ENCODE data around the gene BTBD16. TPM values are rescaled to one million over a fixed set of nuclear protein-coding genes. Genes with fewer than 3 reads are reported as not detected.

BTBD16 gene
- total and polyA plus RNA-seq, 2 donors (not counting 3 experiments of a cell fraction or from before 2014, with no cell fraction given): 0.04 TPM; not detected in 1

GRCh38 chr10:122273966-122274545, 3.0 kb downstream of the BTBD16 start:
- Histone ChIP-seq H3K4me1 (ENCODE audit: control insufficient read depth, extremely low read depth, insufficient read depth, low read length) (no peaks in the 10 kb centered on the region), H3K4me2 (ENCODE audit: insufficient read depth, low read length) (no peak overlapping the region), H4K20me1 (replicated peaks; ENCODE audit: control insufficient read depth, extremely low read depth, insufficient read depth, low read length) (no peaks in the 10 kb centered on the region), H3K4me3 (replicated peaks in 1 of 3; ENCODE audit: insufficient read depth in 1 of 3, low read depth in 1 of 3, low read length in 3 of 3) (no peak overlapping the region), H2AFZ (ENCODE audit: low read depth, low read length) (no peak overlapping the region), H3K9ac (replicated peaks; ENCODE audit: extremely low read depth, insufficient read depth, low read length) (no peak overlapping the region), H3K27me3 (ENCODE audit: control insufficient read depth in 2 of 2, insufficient read depth in 2 of 2, low read length in 2 of 2) (no peaks in the 10 kb centered on the region), H3K9me1 (replicated peaks; ENCODE audit: control insufficient read depth, extremely low read depth, insufficient read depth, low read length) (no peaks in the 10 kb centered on the region), H3K36me3 (ENCODE audit: control insufficient read depth in 2 of 2, extremely low read depth in 1 of 2, insufficient read depth in 2 of 2, low read length in 2 of 2) (no peaks in the 10 kb centered on the region), H3K9me3 (replicated peaks; ENCODE audit: control insufficient read depth, insufficient read depth, low read length) (no peaks in the 10 kb centered on the region), H3K79me2 (ENCODE audit: control insufficient read depth, insufficient read depth, low read length) (no peaks in the 10 kb centered on the region), H3K27ac (ENCODE audit: insufficient read depth, low read depth, low read length) (no peak overlapping the region)
- no peak for FAIRE-seq
- intact Hi-C loops (cut with micrococcal nuclease) (no loop called here), dilution Hi-C loops (cut with MboI; ENCODE audit: extremely low pct_ligation_motif_present, low sequenced_read_pairs) (no loop called here)
- ChIA-PET POLR2A (no interaction called here), CTCF (no interaction called here)
- BruUV-seq (replicated peaks): no TSS peak
- DNase-seq (ENCODE audit: low read depth, low spot score): no peak
- TF ChIP-seq MAX (IDR thresholded peaks at IDR 0.05; ENCODE audit: insufficient read depth, insufficient read length): no peak
- no peak for TF ChIP-seq MYC (IDR thresholded peaks at IDR 0.05; ENCODE audit: low read depth, low read length)
- no peak for TF ChIP-seq CTCF (IDR thresholded peaks at IDR 0.05; ENCODE audit: extremely low read depth in 1 of 2, insufficient read depth in 1 of 2, low read depth in 1 of 2, low read length in 2 of 2)
- TF ChIP-seq GATA2 (IDR thresholded peaks at IDR 0.05; ENCODE audit: insufficient read depth, insufficient read length, low read depth, low read length): no peak
- no peak for TF ChIP-seq EZH2 (IDR thresholded peaks at IDR 0.05; ENCODE audit: borderline replicate concordance, low read depth, low read length, severe bottlenecking)
- TF ChIP-seq JUN (IDR thresholded peaks at IDR 0.05; ENCODE audit: borderline replicate concordance, insufficient read depth, insufficient read length, low read depth): no peak
- TF ChIP-seq FOS (IDR thresholded peaks at IDR 0.05; ENCODE audit: borderline replicate concordance, insufficient read depth, low read length): no peak
- TF ChIP-seq POLR2A (IDR thresholded peaks at IDR 0.05; ENCODE audit: low read depth, low read length): no peak
- no peak for TF ChIP-seq POLR2AphosphoS5 (IDR thresholded peaks at IDR 0.05; ENCODE audit: insufficient read depth, low read depth, low read length)
